Measurements from ENCODE around the gene CLEC16A. TPM values are rescaled to one million over a fixed set of nuclear protein-coding genes. Genes with fewer than 3 reads are reported as not detected.

Gene CLEC16A
- total RNA-seq, 1 donor from 2014 or later = 19.8 TPM

GRCh38 chr16:10970065-10970464, 25.7 kb downstream of the CLEC16A start:
- no peak for DNase-seq (ENCODE audit: low read depth)
- Histone ChIP-seq H3K27me3 (ENCODE audit: control insufficient read depth, insufficient read depth, low read length) (no peaks in the 10 kb centered on the region), H3K4me3 (ENCODE audit: low read depth, low read length) (no peak overlapping the region), H3K36me3 (ENCODE audit: control insufficient read depth, insufficient read depth, low read length) (peaks cover 2% of the 10 kb centered on the region)
- TF ChIP-seq CTCF (IDR thresholded peaks at IDR 0.05; ENCODE audit: insufficient read depth, low read length, poor library complexity, severe bottlenecking) = no peak

- TF ChIP-seq CTCF (IDR thresholded peaks at IDR 0.05; ENCODE audit: insufficient read depth, low read length, poor library complexity, severe bottlenecking) = peak; percentile 56
Observed at GRCh38 chr16:10971560-10971961, 27.2 kb downstream of the CLEC16A start.

GRCh38 chr16:10972108-10972818, 27.9 kb downstream of the CLEC16A start:
- H3K36me3 ChIP-seq (ENCODE audit: control insufficient read depth, insufficient read depth, low read length) = peaks cover 3% of the 10 kb centered on the region
- DNase-seq (ENCODE audit: low read depth) = no peak
- no peak for TF ChIP-seq CTCF (IDR thresholded peaks at IDR 0.05; ENCODE audit: insufficient read depth, low read length, poor library complexity, severe bottlenecking)
- H3K27me3 ChIP-seq (ENCODE audit: control insufficient read depth, insufficient read depth, low read length) = no peaks in the 10 kb centered on the region
- H3K4me3 ChIP-seq (ENCODE audit: low read depth, low read length) = no peak overlapping the region

More at GRCh38 chr16:10971560-10971961, 27.2 kb downstream of the CLEC16A start:
- no peak overlapping the region for H3K4me3 ChIP-seq (ENCODE audit: low read depth, low read length)
- no peaks in the 10 kb centered on the region for H3K27me3 ChIP-seq (ENCODE audit: control insufficient read depth, insufficient read depth, low read length)
- peaks cover 2% of the 10 kb centered on the region for H3K36me3 ChIP-seq (ENCODE audit: control insufficient read depth, insufficient read depth, low read length)
- DNase-seq (ENCODE audit: low read depth) = no peak

DNA sequence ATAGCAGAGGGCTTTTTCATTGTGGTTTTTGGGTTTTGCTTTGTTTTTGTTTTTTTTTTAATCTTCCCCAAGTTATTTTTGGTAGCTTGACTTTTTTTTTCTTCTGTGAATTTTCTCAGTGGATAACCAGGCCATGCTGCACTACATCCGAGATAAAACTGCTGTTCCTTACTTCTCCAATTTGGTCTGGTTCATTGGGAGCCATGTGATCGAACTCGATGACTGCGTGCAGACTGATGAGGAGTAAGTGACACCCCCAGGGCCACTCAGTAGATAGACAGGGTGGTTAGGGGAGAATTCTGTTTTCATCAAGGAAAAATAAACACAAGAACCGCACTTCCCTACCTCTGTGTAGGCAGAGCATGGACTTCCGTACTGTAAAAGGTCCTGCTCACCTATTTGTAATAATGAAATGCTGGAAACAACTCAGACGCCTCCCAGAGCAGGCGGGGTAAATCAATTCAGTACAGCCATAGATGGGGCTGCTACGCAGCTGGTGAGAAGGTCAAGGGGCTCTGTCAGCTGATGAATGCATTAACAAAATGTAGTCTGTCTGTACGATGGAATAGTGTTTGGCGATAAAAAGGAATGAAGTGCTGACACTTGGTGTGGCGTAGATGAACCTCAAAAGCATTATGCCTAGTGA, 28.6 kb downstream of the CLEC16A start:
- TF ChIP-seq CTCF (IDR thresholded peaks at IDR 0.05; ENCODE audit: insufficient read depth, low read length, poor library complexity, severe bottlenecking) = no peak

GRCh38 chr16:10976634-10977033, 32.3 kb downstream of the CLEC16A start:
- Histone ChIP-seq H3K27me3 (ENCODE audit: control insufficient read depth, insufficient read depth, low read length) (no peaks in the 10 kb centered on the region), H3K36me3 (ENCODE audit: control insufficient read depth, insufficient read depth, low read length) (peaks cover 1% of the 10 kb centered on the region), H3K4me3 (ENCODE audit: low read depth, low read length) (no peak overlapping the region)
- no peak for DNase-seq (ENCODE audit: low read depth)
- TF ChIP-seq CTCF (IDR thresholded peaks at IDR 0.05; ENCODE audit: insufficient read depth, low read length, poor library complexity, severe bottlenecking) = no peak

More for the DNA sequence above, 28.6 kb downstream of the CLEC16A start:
- Histone ChIP-seq H3K36me3 (ENCODE audit: control insufficient read depth, insufficient read depth, low read length) (peaks cover 3% of the 10 kb centered on the region), H3K4me3 (ENCODE audit: low read depth, low read length) (no peak overlapping the region), H3K27me3 (ENCODE audit: control insufficient read depth, insufficient read depth, low read length) (no peaks in the 10 kb centered on the region)
- DNase-seq (ENCODE audit: low read depth) = no peak
